Measurements from ENCODE around the gene CHMP3. TPM values are rescaled to one million over a fixed set of nuclear protein-coding genes. Genes with fewer than 3 reads are reported as not detected.

The CHMP3 gene
- polyA plus RNA-seq, 3 donors from 2014 or later, result 44.1 to 72.1 (median 60.2) TPM

GRCh38 chr2:86488561-86489250, 74.5 kb downstream of the CHMP3 start:
- no peaks in the 10 kb centered on the region for H3K9me3 Mint-ChIP-seq
- DNase-seq, result no peak
- no peak overlapping the region for H3K4me3 Mint-ChIP-seq
- peaks cover 0 to 15% of the 10 kb centered on the region in 2 donors for H3K4me1 Mint-ChIP-seq
- H3K27ac Mint-ChIP-seq, result peak overlapping the region in 2 of 6 donors; percentile 66 to 67
- H3K27me3 Mint-ChIP-seq (ENCODE audit: low read depth in 3 of 3), result peaks cover 0 to 4% (median 2%) of the 10 kb centered on the region in 3 donors
- H3K36me3 Mint-ChIP-seq, result peaks cover 8 to 78% (median 63%) of the 10 kb centered on the region in 3 donors

- no peak for DNase-seq
- Mint-ChIP-seq H3K4me1 (peaks cover 0 to 15% of the 10 kb centered on the region in 2 donors), H3K27me3 (ENCODE audit: low read depth in 3 of 3) (peaks cover 0 to 4% (median 2%) of the 10 kb centered on the region in 3 donors), H3K36me3 (peaks cover 18 to 89% (median 76%) of the 10 kb centered on the region in 3 donors), H3K9me3 (no peaks in the 10 kb centered on the region), H3K27ac (no peak overlapping the region), H3K4me3 (no peak overlapping the region)
These were observed 76.2 kb downstream of the CHMP3 start for GRCh38 chr2:86487062-86487461.

- no peak for DNase-seq
- H3K4me3 Mint-ChIP-seq, result no peak overlapping the region
- H3K36me3 Mint-ChIP-seq, result peaks cover 23 to 87% (median 76%) of the 10 kb centered on the region in 3 donors
- H3K27ac Mint-ChIP-seq, result peak overlapping the region in 3 of 6 donors; percentile 5 to 53 (median 11)
- H3K4me1 Mint-ChIP-seq, result peaks cover 1 to 21% of the 10 kb centered on the region in 2 donors
- H3K27me3 Mint-ChIP-seq (ENCODE audit: low read depth in 3 of 3), result peaks cover 2 to 4% (median 2%) of the 10 kb centered on the region in 3 donors
- no peaks in the 10 kb centered on the region for H3K9me3 Mint-ChIP-seq
These were observed 77.4 kb downstream of the CHMP3 start for GRCh38 chr2:86485802-86486201.

- peak overlapping the region in 3 of 6 donors; percentile 39 to 53 (median 41) for H3K27ac Mint-ChIP-seq
- H3K9me3 Mint-ChIP-seq, result no peaks in the 10 kb centered on the region
- H3K4me3 Mint-ChIP-seq, result no peak overlapping the region
- peaks cover 28 to 86% (median 72%) of the 10 kb centered on the region in 3 donors for H3K36me3 Mint-ChIP-seq
- peaks cover 1 to 28% of the 10 kb centered on the region in 2 donors for H3K4me1 Mint-ChIP-seq
- no peak for DNase-seq
- H3K27me3 Mint-ChIP-seq (ENCODE audit: low read depth in 3 of 3), result peaks cover 2 to 4% (median 3%) of the 10 kb centered on the region in 3 donors
These were observed 78.1 kb downstream of the CHMP3 start for GRCh38 chr2:86485103-86485502.

GRCh38 chr2:86484385-86484784, 78.9 kb downstream of the CHMP3 start:
- Mint-ChIP-seq H3K36me3 (peaks cover 30 to 86% (median 71%) of the 10 kb centered on the region in 3 donors), H3K9me3 (no peaks in the 10 kb centered on the region), H3K27me3 (ENCODE audit: low read depth in 3 of 3) (peaks cover 2 to 4% (median 3%) of the 10 kb centered on the region in 3 donors), H3K4me1 (peaks cover 1 to 29% of the 10 kb centered on the region in 2 donors), H3K27ac (no peak overlapping the region), H3K4me3 (no peak overlapping the region)
- DNase-seq, result no peak

GRCh38 chr2:86482034-86482433, 81.2 kb downstream of the CHMP3 start:
- H3K4me1 Mint-ChIP-seq, result peaks cover 3 to 19% of the 10 kb centered on the region in 2 donors
- peak overlapping the region in 2 of 6 donors; percentile 3 to 4 for H3K27ac Mint-ChIP-seq
- no peak for DNase-seq
- peaks cover 2 to 5% (median 4%) of the 10 kb centered on the region in 3 donors for H3K27me3 Mint-ChIP-seq (ENCODE audit: low read depth in 3 of 3)
- H3K9me3 Mint-ChIP-seq, result no peaks in the 10 kb centered on the region
- H3K4me3 Mint-ChIP-seq, result no peak overlapping the region
- peaks cover 30 to 86% (median 76%) of the 10 kb centered on the region in 3 donors for H3K36me3 Mint-ChIP-seq

- Mint-ChIP-seq H3K27ac (no peak overlapping the region), H3K36me3 (peaks cover 38 to 79% (median 68%) of the 10 kb centered on the region in 3 donors), H3K4me3 (no peak overlapping the region), H3K27me3 (ENCODE audit: low read depth in 3 of 3) (peaks cover 2 to 5% (median 3%) of the 10 kb centered on the region in 3 donors), H3K4me1 (peaks cover 6 to 25% of the 10 kb centered on the region in 2 donors), H3K9me3 (no peaks in the 10 kb centered on the region)
- no peak for DNase-seq
These were observed 83.1 kb downstream of the CHMP3 start for GRCh38 chr2:86480105-86480504.

GRCh38 chr2:86477349-86477748, 85.9 kb downstream of the CHMP3 start:
- H3K36me3 Mint-ChIP-seq, result peaks cover 39 to 62% (median 53%) of the 10 kb centered on the region in 3 donors
- H3K9me3 Mint-ChIP-seq, result no peaks in the 10 kb centered on the region
- H3K4me3 Mint-ChIP-seq, result no peak overlapping the region

GRCh38 chr2:86476918-86477317, 86.3 kb downstream of the CHMP3 start:
- H3K36me3 Mint-ChIP-seq, result peaks cover 37 to 59% (median 52%) of the 10 kb centered on the region in 3 donors

More at GRCh38 chr2:86477349-86477748, 85.9 kb downstream of the CHMP3 start:
- H3K27me3 Mint-ChIP-seq (ENCODE audit: low read depth in 3 of 3), result peaks cover 2 to 6% (median 3%) of the 10 kb centered on the region in 3 donors
- H3K27ac Mint-ChIP-seq, result peak overlapping the region in 2 of 6 donors; percentile 26 to 66
- DNase-seq, result no peak
- peaks cover 12 to 33% of the 10 kb centered on the region in 2 donors for H3K4me1 Mint-ChIP-seq

GRCh38 chr2:86476092-86476491, 87.2 kb downstream of the CHMP3 start:
- Mint-ChIP-seq H3K27ac (peak overlapping the region in 3 of 6 donors; percentile 7 to 55 (median 40)), H3K9me3 (no peaks in the 10 kb centered on the region), H3K36me3 (peaks cover 35 to 62% (median 52%) of the 10 kb centered on the region in 3 donors), H3K4me3 (no peak overlapping the region), H3K4me1 (peaks cover 12 to 37% of the 10 kb centered on the region in 2 donors), H3K27me3 (ENCODE audit: low read depth in 3 of 3) (peaks cover 2 to 6% (median 3%) of the 10 kb centered on the region in 3 donors)
- DNase-seq, result no peak

More at GRCh38 chr2:86476918-86477317, 86.3 kb downstream of the CHMP3 start:
- DNase-seq, result no peak
- no peak overlapping the region for H3K4me3 Mint-ChIP-seq
- H3K27ac Mint-ChIP-seq, result no peak overlapping the region
- H3K4me1 Mint-ChIP-seq, result peaks cover 12 to 35% of the 10 kb centered on the region in 2 donors
- no peaks in the 10 kb centered on the region for H3K9me3 Mint-ChIP-seq
- peaks cover 2 to 6% (median 3%) of the 10 kb centered on the region in 3 donors for H3K27me3 Mint-ChIP-seq (ENCODE audit: low read depth in 3 of 3)

- Mint-ChIP-seq H3K4me1 (peaks cover 30 to 64% of the 10 kb centered on the region in 2 donors), H3K9me3 (no peaks in the 10 kb centered on the region), H3K36me3 (peaks cover 20 to 51% (median 38%) of the 10 kb centered on the region in 3 donors), H3K27me3 (ENCODE audit: low read depth in 3 of 3) (peaks cover 0 to 2% (median 0%) of the 10 kb centered on the region in 3 donors), H3K27ac (peak overlapping the region in 1 of 6 donors; percentile 59), H3K4me3 (no peak overlapping the region)
- no peak for DNase-seq
These were observed 91.6 kb downstream of the CHMP3 start for GRCh38 chr2:86471637-86472036.

GRCh38 chr2:86470890-86471289, 92.4 kb downstream of the CHMP3 start:
- H3K4me3 Mint-ChIP-seq, result no peak overlapping the region
- no peaks in the 10 kb centered on the region for H3K9me3 Mint-ChIP-seq
- no peak for DNase-seq
- H3K36me3 Mint-ChIP-seq, result peaks cover 16 to 55% (median 38%) of the 10 kb centered on the region in 3 donors
- H3K4me1 Mint-ChIP-seq, result peaks cover 27 to 58% of the 10 kb centered on the region in 2 donors
- H3K27ac Mint-ChIP-seq, result no peak overlapping the region
- H3K27me3 Mint-ChIP-seq (ENCODE audit: low read depth in 3 of 3), result peaks cover 0 to 2% (median 0%) of the 10 kb centered on the region in 3 donors

- peaks cover 0 to 2% (median 2%) of the 10 kb centered on the region in 3 donors for H3K27me3 Mint-ChIP-seq (ENCODE audit: low read depth in 3 of 3)
- H3K4me3 Mint-ChIP-seq, result no peak overlapping the region
- no peak for DNase-seq
- no peaks in the 10 kb centered on the region for H3K9me3 Mint-ChIP-seq
- peaks cover 27 to 61% of the 10 kb centered on the region in 2 donors for H3K4me1 Mint-ChIP-seq
- peak overlapping the region in 5 of 6 donors; percentile 28 to 68 (median 38) for H3K27ac Mint-ChIP-seq
- peaks cover 8 to 67% (median 35%) of the 10 kb centered on the region in 3 donors for H3K36me3 Mint-ChIP-seq
These were observed 94.8 kb downstream of the CHMP3 start for GRCh38 chr2:86468162-86469033.

Measured in immature natural killer cell (primary cell).